ENCODE measurements around the gene PRSS57. TPM values are rescaled to one million over a fixed set of nuclear protein-coding genes. Genes with fewer than 3 reads are reported as not detected.

Gene PRSS57
- total and polyA plus RNA-seq, 2 donors from 2014 or later: not detected

DNA sequence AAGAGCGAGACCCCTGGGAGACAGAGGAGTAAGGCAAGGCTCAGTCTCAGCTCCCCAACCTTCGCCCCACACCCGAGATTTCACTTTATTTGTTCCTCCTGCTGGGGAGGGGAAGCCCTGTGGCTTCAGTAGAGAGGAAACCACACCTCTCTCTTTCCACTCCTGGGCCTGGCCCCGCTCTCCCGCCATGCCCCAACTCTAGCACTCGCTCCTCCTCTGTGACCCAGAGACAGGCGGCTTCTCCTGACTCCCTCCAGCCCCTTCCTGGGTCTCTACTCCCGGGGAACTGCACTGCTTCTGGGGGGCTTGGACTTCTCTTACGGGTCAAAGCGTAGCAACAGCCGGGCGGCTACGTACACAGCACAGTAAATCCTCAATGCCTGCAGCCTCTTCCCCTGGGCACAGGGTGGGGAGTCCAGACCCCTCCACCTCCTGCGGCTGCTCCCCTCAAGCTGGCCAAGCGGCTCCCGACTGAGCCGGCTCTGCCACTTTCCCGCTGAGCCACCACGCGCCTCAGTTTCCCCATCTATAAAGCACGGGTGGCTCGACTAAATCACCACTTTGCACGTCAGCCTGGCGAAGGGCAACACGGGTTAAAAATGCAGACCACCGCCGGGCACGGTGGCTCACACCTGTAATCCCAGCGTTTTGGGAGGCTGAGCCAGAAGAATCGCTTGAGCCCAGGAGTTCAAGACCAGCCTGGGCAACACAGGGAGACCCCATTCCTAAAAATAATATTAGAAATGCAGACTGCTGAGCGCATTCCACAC is 33.6 kb downstream of the PRSS57 start:
- H3K9me3 ChIP-seq (ENCODE audit: control insufficient read depth in 2 of 3, insufficient read depth in 1 of 3, low read length in 3 of 3): no peaks in the 10 kb centered on the region
- H3K27me3 ChIP-seq (ENCODE audit: control insufficient read depth, insufficient read depth, low read length): no peaks in the 10 kb centered on the region
- TF ChIP-seq, protein P1, sequence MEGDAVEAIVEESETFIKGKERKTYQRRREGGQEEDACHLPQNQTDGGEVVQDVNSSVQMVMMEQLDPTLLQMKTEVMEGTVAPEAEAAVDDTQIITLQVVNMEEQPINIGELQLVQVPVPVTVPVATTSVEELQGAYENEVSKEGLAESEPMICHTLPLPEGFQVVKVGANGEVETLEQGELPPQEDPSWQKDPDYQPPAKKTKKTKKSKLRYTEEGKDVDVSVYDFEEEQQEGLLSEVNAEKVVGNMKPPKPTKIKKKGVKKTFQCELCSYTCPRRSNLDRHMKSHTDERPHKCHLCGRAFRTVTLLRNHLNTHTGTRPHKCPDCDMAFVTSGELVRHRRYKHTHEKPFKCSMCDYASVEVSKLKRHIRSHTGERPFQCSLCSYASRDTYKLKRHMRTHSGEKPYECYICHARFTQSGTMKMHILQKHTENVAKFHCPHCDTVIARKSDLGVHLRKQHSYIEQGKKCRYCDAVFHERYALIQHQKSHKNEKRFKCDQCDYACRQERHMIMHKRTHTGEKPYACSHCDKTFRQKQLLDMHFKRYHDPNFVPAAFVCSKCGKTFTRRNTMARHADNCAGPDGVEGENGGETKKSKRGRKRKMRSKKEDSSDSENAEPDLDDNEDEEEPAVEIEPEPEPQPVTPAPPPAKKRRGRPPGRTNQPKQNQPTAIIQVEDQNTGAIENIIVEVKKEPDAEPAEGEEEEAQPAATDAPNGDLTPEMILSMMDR (IDR thresholded peaks at IDR 0.05; ENCODE audit: borderline replicate concordance, extremely low read depth, insufficient read depth): no peak
- peak overlapping the region; percentile 63 to 75 (median 75) for H3K4me3 ChIP-seq (ENCODE audit: low read length in 3 of 3)
- peaks cover 0 to 48% (median 10%) of the 10 kb centered on the region in 3 donors for H3K4me1 ChIP-seq (ENCODE audit: control insufficient read depth in 2 of 3, insufficient read depth in 2 of 3, low read depth in 1 of 3, low read length in 3 of 3)
- DNase-seq (no peak), FAIRE-seq (no peak)
- peak overlapping the region; percentile 11 to 78 (median 30) for H3K9ac ChIP-seq (ENCODE audit: low read length in 3 of 3)
- no peaks in the 10 kb centered on the region for H3K36me3 ChIP-seq (ENCODE audit: control insufficient read depth in 2 of 3, insufficient read depth in 3 of 3, low read length in 3 of 3)
- peak overlapping the region; percentile 33 to 74 for H3K27ac ChIP-seq (ENCODE audit: low read depth in 2 of 2, low read length in 2 of 2)
- intact Hi-C loops (cut with DNase I): no loop called here

DNA sequence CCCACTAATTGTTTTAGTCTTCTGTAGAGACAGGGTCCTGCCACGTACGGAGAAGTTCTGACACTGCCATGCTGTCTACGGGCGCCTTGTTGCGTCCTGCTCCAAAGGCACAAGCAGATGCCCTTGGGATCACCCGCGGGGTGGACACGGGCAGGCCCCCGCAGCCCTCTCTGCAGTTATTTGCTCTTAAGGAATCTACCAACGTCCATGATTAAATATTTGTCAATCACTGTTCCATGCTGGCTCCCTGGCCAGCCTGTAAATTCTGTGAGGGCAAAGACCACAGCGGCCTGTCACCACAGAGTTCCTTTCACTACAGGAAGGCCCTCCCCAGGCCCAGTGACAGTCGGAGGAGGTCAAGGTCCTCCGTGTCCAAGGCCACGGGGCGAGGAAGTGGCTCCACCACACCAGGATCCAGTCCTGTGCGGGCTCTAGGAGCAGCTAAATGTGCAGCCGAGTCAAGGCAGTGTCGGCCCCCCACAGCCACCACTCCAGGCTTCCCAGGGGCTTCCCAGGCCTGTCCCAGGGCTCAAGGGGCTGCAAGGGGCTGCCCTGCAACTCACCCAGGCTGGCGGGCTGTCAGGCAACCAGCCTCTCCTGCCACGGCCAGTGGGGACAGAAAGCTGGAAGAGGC is 34.3 kb downstream of the PRSS57 start:
- no peak for DNase-seq

DNA sequence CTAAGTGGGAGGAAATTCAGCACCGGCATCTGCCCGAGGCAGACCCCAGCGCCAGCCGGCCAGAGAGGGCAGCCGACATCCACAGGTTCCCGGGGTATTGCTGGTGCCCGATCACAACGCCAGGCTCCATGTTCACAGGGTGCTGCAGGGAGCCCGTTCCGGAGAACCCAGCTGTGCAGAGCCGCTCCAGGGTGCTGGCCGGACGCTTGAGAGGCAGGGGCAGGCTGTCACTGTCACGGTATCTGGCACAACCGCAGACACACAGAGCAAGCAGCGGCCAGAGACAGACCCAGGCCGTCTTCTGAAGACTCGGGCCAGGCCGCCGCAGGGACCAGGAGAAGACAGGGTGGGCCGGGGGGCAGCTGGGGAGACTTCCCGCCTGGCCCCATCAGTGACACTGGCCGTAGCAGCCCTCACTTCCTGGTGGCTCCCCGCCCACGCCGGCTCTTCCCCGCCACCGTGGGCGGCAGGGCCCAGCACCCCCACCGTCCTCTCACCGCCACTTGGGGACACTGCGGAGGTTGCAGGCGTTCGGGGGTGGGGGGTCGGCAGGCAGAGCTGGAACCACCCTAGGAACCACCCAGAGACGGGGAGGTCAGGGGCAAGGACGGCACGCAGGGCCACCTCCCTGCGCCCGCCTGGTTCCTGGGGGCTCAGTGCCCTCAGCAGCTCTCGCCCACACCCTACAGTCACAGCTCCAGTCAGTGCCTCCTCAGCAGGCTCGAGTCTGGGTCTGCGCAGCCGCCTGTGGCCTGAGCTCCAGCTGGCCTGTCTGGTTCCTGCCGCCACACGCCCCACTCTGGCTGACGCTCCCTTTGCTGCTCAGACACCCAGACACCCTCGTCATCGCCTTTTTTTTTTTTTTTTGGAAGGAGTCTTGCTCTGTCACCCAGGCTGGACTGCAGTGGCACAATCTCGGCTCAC is 36.1 kb downstream of the PRSS57 start:
- FAIRE-seq (no peak), DNase-seq (no peak)
- no peak overlapping the region for H3K9ac ChIP-seq (ENCODE audit: low read length in 3 of 3)

More for the DNA sequence above, 34.3 kb downstream of the PRSS57 start:
- Histone ChIP-seq H3K27me3 (ENCODE audit: control insufficient read depth, insufficient read depth, low read length) (no peaks in the 10 kb centered on the region), H3K9me3 (ENCODE audit: control insufficient read depth in 2 of 3, insufficient read depth in 1 of 3, low read length in 3 of 3) (no peaks in the 10 kb centered on the region), H3K4me1 (ENCODE audit: control insufficient read depth in 2 of 3, insufficient read depth in 2 of 3, low read depth in 1 of 3, low read length in 3 of 3) (peaks cover 0 to 48% (median 10%) of the 10 kb centered on the region in 3 donors), H3K9ac (ENCODE audit: low read length in 3 of 3) (peak overlapping the region in 2 of 3 donors; percentile 20 to 78), H3K4me3 (ENCODE audit: low read length in 3 of 3) (peak overlapping the region in 2 of 3 donors; percentile 43 to 75), H3K36me3 (ENCODE audit: control insufficient read depth in 2 of 3, insufficient read depth in 3 of 3, low read length in 3 of 3) (no peaks in the 10 kb centered on the region), H3K27ac (ENCODE audit: low read depth in 2 of 2, low read length in 2 of 2) (peak overlapping the region; percentile 42 to 74)
- intact Hi-C loops (cut with DNase I): no loop called here
- TF ChIP-seq, protein P1 (IDR thresholded peaks at IDR 0.05; ENCODE audit: borderline replicate concordance, extremely low read depth, insufficient read depth): no peak
- no peak for FAIRE-seq

More for the DNA sequence above, 36.1 kb downstream of the PRSS57 start:
- Histone ChIP-seq H3K4me3 (ENCODE audit: low read length in 3 of 3) (no peak overlapping the region), H3K27ac (ENCODE audit: low read depth in 2 of 2, low read length in 2 of 2) (peak overlapping the region in 1 of 2 donors; percentile 36), H3K27me3 (ENCODE audit: control insufficient read depth, insufficient read depth, low read length) (no peaks in the 10 kb centered on the region), H3K36me3 (ENCODE audit: control insufficient read depth in 2 of 3, insufficient read depth in 3 of 3, low read length in 3 of 3) (no peaks in the 10 kb centered on the region), H3K4me1 (ENCODE audit: control insufficient read depth in 2 of 3, insufficient read depth in 2 of 3, low read depth in 1 of 3, low read length in 3 of 3) (peaks cover 0 to 40% (median 7%) of the 10 kb centered on the region in 3 donors), H3K9me3 (ENCODE audit: control insufficient read depth in 2 of 3, insufficient read depth in 1 of 3, low read length in 3 of 3) (no peaks in the 10 kb centered on the region)
- TF ChIP-seq, protein P1 (IDR thresholded peaks at IDR 0.05; ENCODE audit: borderline replicate concordance, extremely low read depth, insufficient read depth): no peak
- intact Hi-C loops (cut with DNase I): no loop called here

All from kidney (tissue), 14 donors.